HG03135 (cell line): ENCODE results near the gene TIAL1.
"Not testable (repeated sequence)": the region's sequence is repeated elsewhere in the genome, so short reads cannot be mapped to it uniquely, and the experiment has no call there.

ENCODE experiments used
- ATAC-seq: cut with Tn5 transposase; IDR thresholded peaks from one replicate; pipeline ENCODE4 v1.9.1; 2021; ENCODE audit warnings: mild to moderate bottlenecking, moderate library complexity; ENCODE audit not compliant: unreplicated experiment

TIAL1 gene

DNA sequence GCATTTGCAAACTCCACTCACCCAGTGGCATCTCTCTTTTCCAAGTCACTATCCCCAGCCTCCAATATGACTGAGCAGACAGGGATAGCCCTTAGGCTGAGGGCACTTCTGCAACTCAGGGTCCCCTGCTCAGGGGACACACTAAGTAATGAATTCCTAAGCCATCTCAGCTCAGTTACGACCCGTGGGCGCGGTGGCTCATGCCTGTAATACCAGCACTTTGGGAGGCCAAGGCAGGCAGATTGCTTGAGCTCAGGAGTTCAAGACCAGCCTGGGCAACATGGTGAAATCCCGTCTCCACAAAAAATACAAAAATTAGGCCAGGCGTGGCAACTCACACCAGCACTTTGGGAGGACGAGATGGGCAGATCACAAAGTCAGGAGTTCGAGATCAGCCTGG lies 64.5 kb downstream of the TIAL1 start:
- ATAC-seq = not testable (repeated sequence)

DNA sequence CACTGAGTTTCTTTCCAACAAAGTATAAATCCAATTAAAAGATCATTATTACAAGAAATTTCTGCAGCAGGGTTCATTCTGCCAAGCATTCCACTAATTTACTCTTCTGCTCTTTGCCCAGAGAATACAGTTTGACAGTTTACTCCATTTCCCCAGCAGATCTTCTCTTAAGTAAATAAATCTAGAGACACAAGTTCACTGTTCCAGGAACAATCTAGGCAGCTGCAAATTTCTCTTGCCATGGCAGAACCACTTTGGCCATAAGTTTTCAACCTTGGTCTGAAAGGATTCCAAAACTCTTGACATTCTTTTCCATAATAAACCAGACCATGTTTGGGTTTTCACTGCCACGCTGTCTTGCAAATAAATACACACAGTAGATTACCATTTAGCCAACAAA lies 65.7 kb downstream of the TIAL1 start:
- ATAC-seq = no peak

DNA sequence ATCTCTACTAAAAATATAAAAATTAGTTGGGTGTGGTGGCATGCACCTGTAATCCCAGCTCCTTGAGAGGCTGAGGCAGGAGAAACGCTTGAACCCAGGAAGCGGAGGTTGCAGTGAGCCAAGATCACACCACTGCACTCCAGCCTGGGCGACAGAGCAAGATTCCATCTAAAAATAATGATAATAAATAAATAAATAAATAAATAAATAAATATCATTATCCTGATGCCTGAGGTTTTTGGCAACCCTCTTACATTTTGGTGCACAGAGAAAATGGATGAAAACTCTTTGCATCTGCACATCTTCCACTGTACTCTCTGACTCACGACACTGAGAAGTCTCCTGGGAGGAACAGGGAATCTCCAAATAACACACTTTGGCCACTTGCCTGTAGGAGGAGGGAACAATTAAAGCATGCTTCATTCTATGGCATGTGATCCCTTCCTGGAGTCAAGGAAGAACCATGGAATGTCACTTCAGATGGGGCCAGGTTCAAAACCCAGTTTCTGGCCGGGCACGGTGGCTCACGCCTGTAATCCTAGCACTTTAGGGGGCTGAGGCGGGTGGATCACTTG lies 68.0 kb downstream of the TIAL1 start:
- ATAC-seq = not testable (repeated sequence)

DNA sequence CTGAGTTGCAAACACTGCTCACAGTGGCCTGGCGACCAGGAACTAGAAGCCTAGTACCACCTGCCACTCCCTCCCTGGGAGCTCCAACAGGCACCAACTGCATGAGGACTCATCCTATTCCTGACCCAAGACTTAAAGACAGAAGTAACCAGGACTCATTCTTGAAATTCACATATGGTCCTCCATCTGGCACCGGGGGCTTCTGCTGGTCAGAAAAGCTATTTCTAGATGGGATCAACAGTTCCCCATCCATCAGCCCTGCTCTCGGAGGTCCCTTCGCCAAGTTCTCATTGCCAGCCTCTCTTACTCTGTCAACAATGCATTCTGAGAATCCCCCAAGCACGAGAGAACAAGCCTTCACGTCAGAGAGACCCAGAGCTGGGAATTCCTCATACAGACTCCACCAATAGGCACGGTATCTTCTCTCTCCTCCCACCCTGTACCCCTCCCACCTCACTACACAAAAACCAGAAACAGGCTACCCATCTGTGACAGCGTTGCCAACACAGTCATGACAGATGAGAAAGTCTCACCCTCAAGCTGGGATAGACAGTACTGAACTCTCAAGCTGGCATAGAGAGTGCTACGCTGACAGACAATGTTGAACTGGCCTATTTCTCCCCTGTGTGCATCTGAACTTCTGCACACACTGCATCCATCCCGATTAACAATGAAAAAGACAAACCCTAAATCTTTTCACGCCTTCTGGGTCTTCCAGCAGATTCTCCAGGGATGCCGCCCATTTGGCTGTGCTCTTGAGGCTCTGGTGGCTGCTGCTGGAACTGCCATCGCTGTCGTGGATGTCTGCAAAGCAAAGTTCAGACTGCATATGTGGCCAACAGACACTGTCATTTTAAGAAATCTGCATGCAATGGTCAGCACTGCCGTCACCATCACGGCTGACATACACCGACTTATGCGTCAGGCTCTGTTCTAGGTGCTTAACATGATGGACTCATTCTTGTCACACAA lies 69.9 kb downstream of the TIAL1 start:
- ATAC-seq = no peak

DNA sequence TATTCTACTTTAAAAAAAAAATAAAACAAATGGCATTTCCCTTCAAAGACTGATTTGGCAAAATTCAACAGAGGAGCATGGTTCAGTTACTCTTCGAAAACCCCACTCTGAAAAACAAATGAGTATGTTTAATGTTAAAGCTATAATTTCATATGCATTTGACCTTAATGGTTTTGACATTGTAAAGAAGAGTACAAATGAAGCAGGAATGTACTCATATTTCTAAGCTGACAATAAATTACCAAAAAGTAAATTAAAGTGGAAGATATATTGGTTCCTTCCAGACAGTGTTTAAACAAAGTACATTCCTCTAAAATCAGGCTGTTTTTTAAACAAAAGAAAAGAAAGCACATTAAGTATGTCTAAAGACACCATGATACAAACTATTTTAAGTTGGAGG lies 70.6 kb downstream of the TIAL1 start:
- ATAC-seq = no peak

DNA sequence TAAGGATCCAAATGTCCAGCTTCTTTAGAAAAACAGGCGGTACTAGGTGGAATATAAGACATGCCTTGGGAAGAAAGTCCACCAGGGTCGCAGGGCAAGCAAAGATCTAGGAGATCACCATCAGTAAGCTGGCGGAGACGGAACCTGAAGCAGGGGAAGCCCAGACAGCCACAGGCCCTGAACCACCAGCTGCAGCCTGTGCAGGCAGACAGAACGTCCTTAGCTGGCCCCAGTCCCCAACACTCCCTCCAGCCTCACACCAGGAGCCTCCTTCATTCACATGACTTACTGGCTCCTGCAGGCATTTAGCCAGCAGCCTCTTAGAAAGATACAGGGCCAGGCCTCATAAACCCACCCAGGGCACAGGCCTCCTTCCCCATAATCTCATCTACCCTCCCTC lies 71.6 kb downstream of the TIAL1 start:
- no peak for ATAC-seq

DNA sequence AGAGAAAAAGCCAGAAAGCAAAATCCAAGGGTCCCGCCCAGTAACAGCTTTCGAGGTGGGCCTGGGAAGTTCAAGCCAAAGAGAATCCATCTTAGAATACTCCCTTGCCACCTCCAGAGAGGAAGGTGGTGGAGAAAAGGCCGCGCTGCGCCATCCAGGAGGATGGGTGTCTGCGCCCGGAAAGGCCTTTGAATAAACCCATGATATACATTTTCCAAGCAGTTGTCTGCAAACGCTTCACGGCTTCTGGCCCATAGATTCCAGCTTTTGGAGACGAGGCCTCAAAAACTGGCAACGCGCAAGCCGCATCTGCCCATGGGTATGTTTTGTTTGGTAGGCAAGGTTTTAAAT lies 72.1 kb downstream of the TIAL1 start:
- no peak for ATAC-seq

DNA sequence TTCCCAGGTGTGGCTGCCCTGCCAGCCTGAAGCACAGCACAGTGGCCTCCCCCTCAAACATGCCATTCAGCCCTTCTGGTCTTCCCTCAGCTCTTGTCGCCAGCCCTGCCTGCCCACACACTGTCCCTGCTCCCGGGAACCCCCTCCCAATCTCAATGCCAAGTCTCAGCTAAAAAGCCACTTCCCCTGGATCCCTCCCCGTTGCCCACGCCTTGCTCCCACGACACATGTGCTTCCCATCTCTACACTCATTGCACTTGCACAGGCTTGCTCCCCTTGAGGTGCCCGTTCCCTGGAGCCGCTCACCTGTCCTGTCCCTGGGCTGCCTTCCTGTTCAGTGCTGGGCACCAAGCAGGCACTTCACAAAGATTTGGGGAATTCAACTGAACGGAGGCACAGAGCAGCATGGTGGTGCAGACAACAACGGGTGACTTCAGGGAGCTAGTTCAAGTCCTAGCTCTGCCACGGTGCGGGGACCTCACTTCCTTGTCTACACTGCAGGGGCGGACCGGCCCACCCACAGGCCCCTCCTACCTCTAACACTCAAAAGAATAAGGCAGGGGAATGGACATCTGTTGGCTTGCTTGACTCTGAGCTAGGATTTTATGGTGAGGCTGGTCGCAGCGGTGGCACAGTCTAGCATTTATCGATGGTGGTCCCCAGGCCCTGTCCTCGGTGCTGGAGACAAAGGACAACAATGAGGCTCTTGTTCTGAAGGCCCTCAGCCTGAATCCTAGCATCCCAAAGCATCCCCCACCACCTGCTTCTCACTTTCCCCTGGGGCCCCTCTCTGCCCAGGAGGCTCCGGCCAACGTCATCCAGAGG lies 72.7 kb downstream of the TIAL1 start:
- ATAC-seq = no peak
